Hematopoietic multipotent progenitor cell treated with erythropoietin and hydrocortisone succinate and interleukin-3 and kit ligand, for 15 days (in vitro differentiated cells): ENCODE results near the gene DHX35.

Experiments
- DNase-seq: peaks from one replicate; pipeline ENCODE4 v3.0.0-alpha.2; 2015; ENCODE audit warnings: low spot score

The DHX35 gene

GRCh38 chr20:39025883-39026282 is 63.7 kb downstream of the DHX35 start:
- no peak for DNase-seq

GRCh38 chr20:39029364-39029763 is 67.2 kb downstream of the DHX35 start:
- no peak for DNase-seq

GRCh38 chr20:39032997-39033396 is 70.9 kb downstream of the DHX35 start:
- no peak for DNase-seq

- no peak for DNase-seq
Observed at GRCh38 chr20:39036011-39036410, 73.9 kb downstream of the DHX35 start.

GRCh38 chr20:39036851-39037250 is 74.7 kb downstream of the DHX35 start:
- DNase-seq, result no peak

- no peak for DNase-seq
Observed at GRCh38 chr20:39038047-39038446, 75.9 kb downstream of the DHX35 start.

GRCh38 chr20:39038495-39038894 is 76.4 kb downstream of the DHX35 start:
- DNase-seq, result no peak

- DNase-seq, result no peak
Observed at GRCh38 chr20:39039261-39039660, 77.1 kb downstream of the DHX35 start.

- DNase-seq, result no peak
Observed at GRCh38 chr20:39040116-39040515, 78.0 kb downstream of the DHX35 start.

- DNase-seq, result no peak
Observed at GRCh38 chr20:39041067-39041466, 78.9 kb downstream of the DHX35 start.

GRCh38 chr20:39042279-39043150 is 80.4 kb downstream of the DHX35 start:
- no peak for DNase-seq

- no peak for DNase-seq
Observed at GRCh38 chr20:39044501-39044900, 82.4 kb downstream of the DHX35 start.

- DNase-seq, result no peak
Observed at GRCh38 chr20:39045676-39046075, 83.5 kb downstream of the DHX35 start.

GRCh38 chr20:39047417-39047985 is 85.4 kb downstream of the DHX35 start:
- no peak for DNase-seq

GRCh38 chr20:39048000-39048696 is 86.0 kb downstream of the DHX35 start:
- peak; percentile 83 for DNase-seq

- DNase-seq, result no peak
Observed at GRCh38 chr20:39049148-39049547, 87.0 kb downstream of the DHX35 start.

GRCh38 chr20:39049684-39050554 is 87.8 kb downstream of the DHX35 start:
- peak; percentile 75 for DNase-seq

- DNase-seq, result no peak
Observed at GRCh38 chr20:39050555-39050902, 88.4 kb downstream of the DHX35 start.

GRCh38 chr20:39052676-39053075 is 90.5 kb downstream of the DHX35 start:
- DNase-seq, result no peak

GRCh38 chr20:39057143-39057542 is 95.0 kb downstream of the DHX35 start:
- no peak for DNase-seq

GRCh38 chr20:39057911-39058310 is 95.8 kb downstream of the DHX35 start:
- no peak for DNase-seq

- no peak for DNase-seq
Observed at GRCh38 chr20:39059036-39059435, 96.9 kb downstream of the DHX35 start.
